KMS-11 (cell line): Measurements from ENCODE around the gene DCUN1D3.
"Not testable (repeated sequence)": the region's sequence is repeated elsewhere in the genome, so short reads cannot be mapped to it uniquely, and the experiment has no call there.

Source experiments
- H2AFZ ChIP-seq: fragments of 200-600 bp; sonication (generic); 2 replicates; pipeline ENCODE4 v1.6.1; 2016; ENCODE audit warnings: antibody characterized with exemption, mixed run types, low read depth
- H3K27ac ChIP-seq: fragments of 200-600 bp; sonication (generic); 2 replicates; pipeline ENCODE4 v1.6.1; 2016; ENCODE audit warnings: mild to moderate bottlenecking, mixed run types
- H3K27me3 ChIP-seq: fragments of 200-600 bp; sonication (generic); 2 replicates; pipeline ENCODE4 v1.6.1; 2017; ENCODE audit warnings: mild to moderate bottlenecking, low read depth, mixed run types, moderate library complexity; ENCODE audit not compliant: insufficient read depth
- H3K36me3 ChIP-seq: fragments of 200-600 bp; sonication (generic); 2 replicates; pipeline ENCODE4 v1.6.1; 2017; ENCODE audit warnings: mild to moderate bottlenecking, mixed run types; ENCODE audit not compliant: insufficient read depth
- H3K4me1 ChIP-seq: fragments of 200-600 bp; sonication (generic); 2 replicates; pipeline ENCODE4 v1.6.1; 2016; ENCODE audit warnings: mild to moderate bottlenecking, low read depth, mixed run types; ENCODE audit not compliant: poor library complexity, severe bottlenecking
- H3K4me2 ChIP-seq: fragments of 200-600 bp; sonication (generic); 2 replicates; pipeline ENCODE4 v1.7.0; 2016; ENCODE audit warnings: mild to moderate bottlenecking, mixed run types
- H3K4me3 ChIP-seq: fragments of 200-600 bp; sonication (generic); IDR thresholded peaks from 2 replicates; pipeline ENCODE4 v1.6.1; 2017; ENCODE audit warnings: low read depth, low read length, mixed read lengths; ENCODE audit not compliant: insufficient read depth
- H3K79me2 ChIP-seq: fragments of 200-600 bp; sonication (generic); 2 replicates; pipeline ENCODE4 v1.6.1; 2016; ENCODE audit warnings: low read depth, mixed run types; ENCODE audit not compliant: insufficient read depth
- H3K9ac ChIP-seq: fragments of 200-600 bp; sonication (generic); 2 replicates; pipeline ENCODE4 v1.6.1; 2016; ENCODE audit warnings: mild to moderate bottlenecking, mixed run types
- H4K20me1 ChIP-seq: fragments of 200-600 bp; sonication (generic); 2 replicates; pipeline ENCODE4 v1.6.1; 2016; ENCODE audit warnings: mild to moderate bottlenecking, mixed run types; ENCODE audit not compliant: insufficient read depth
- TF ChIP-seq, protein P1 (sequence below): fragments of 200-600 bp; sonication (generic); conservative IDR thresholded peaks from 2 replicates; pipeline ENCODE4 v1.6.1; 2017; ENCODE audit warnings: low read depth, mild to moderate bottlenecking, antibody characterized with exemption, low read length, moderate library complexity, mixed read lengths

The DCUN1D3 gene

GRCh38 chr16:20862162-20862960, 37.8 kb downstream of the DCUN1D3 start:
- H3K27ac ChIP-seq = no peak overlapping the region
- no peaks in the 10 kb centered on the region for H3K79me2 ChIP-seq
- no peaks in the 10 kb centered on the region for H4K20me1 ChIP-seq

GRCh38 chr16:20860995-20861394, 39.2 kb downstream of the DCUN1D3 start:
- not testable (repeated sequence) for H2AFZ ChIP-seq, H3K79me2 ChIP-seq, H3K27me3 ChIP-seq, H3K9ac ChIP-seq, H3K4me3 ChIP-seq, H3K27ac ChIP-seq, H3K36me3 ChIP-seq, H3K4me1 ChIP-seq, H4K20me1 ChIP-seq, H3K4me2 ChIP-seq

More at GRCh38 chr16:20862162-20862960, 37.8 kb downstream of the DCUN1D3 start:
- Histone ChIP-seq H3K4me1 (no peaks in the 10 kb centered on the region), H2AFZ (no peak overlapping the region), H3K27me3 (no peaks in the 10 kb centered on the region), H3K4me3 (no peak overlapping the region), H3K4me2 (no peak overlapping the region), H3K9ac (no peak overlapping the region), H3K36me3 (no peaks in the 10 kb centered on the region)
- TF ChIP-seq, protein P1, sequence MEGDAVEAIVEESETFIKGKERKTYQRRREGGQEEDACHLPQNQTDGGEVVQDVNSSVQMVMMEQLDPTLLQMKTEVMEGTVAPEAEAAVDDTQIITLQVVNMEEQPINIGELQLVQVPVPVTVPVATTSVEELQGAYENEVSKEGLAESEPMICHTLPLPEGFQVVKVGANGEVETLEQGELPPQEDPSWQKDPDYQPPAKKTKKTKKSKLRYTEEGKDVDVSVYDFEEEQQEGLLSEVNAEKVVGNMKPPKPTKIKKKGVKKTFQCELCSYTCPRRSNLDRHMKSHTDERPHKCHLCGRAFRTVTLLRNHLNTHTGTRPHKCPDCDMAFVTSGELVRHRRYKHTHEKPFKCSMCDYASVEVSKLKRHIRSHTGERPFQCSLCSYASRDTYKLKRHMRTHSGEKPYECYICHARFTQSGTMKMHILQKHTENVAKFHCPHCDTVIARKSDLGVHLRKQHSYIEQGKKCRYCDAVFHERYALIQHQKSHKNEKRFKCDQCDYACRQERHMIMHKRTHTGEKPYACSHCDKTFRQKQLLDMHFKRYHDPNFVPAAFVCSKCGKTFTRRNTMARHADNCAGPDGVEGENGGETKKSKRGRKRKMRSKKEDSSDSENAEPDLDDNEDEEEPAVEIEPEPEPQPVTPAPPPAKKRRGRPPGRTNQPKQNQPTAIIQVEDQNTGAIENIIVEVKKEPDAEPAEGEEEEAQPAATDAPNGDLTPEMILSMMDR = no peak

- no peak overlapping the region for H3K4me2 ChIP-seq
- TF ChIP-seq, protein P1 = no peak
- H3K4me1 ChIP-seq = no peaks in the 10 kb centered on the region
- no peak overlapping the region for H3K9ac ChIP-seq
- no peaks in the 10 kb centered on the region for H3K36me3 ChIP-seq
- no peaks in the 10 kb centered on the region for H3K27me3 ChIP-seq
- no peaks in the 10 kb centered on the region for H3K79me2 ChIP-seq
- H4K20me1 ChIP-seq = no peaks in the 10 kb centered on the region
- H2AFZ ChIP-seq = no peak overlapping the region
- H3K4me3 ChIP-seq = no peak overlapping the region
- no peak overlapping the region for H3K27ac ChIP-seq
Observed at GRCh38 chr16:20860361-20860760, 39.8 kb downstream of the DCUN1D3 start.

DNA sequence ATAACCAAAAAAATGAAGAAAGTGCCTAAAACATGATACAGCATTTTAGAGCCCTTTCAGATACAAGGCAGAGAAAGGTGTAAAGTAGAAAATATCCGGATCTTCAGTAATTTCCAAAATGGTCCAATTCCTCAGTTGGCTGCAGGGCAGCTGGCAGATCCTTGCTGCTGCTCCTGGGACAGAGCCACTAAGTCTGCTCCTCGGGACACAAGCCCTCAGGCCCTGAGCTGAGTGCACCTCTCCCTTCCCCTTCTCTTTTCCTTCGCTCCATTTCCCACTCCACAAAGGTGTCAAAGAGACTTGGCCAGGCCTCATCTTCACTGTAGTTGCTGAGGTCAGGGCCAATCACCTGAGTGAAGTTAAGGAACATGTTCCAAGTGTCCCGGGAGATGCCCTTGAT, 40.5 kb downstream of the DCUN1D3 start:
- no peaks in the 10 kb centered on the region for H4K20me1 ChIP-seq
- no peaks in the 10 kb centered on the region for H3K36me3 ChIP-seq
- H3K4me3 ChIP-seq = no peak overlapping the region
- no peak overlapping the region for H2AFZ ChIP-seq
- no peaks in the 10 kb centered on the region for H3K4me1 ChIP-seq
- no peak overlapping the region for H3K27ac ChIP-seq
- TF ChIP-seq, protein P1 = no peak
- no peak overlapping the region for H3K4me2 ChIP-seq
- H3K27me3 ChIP-seq = no peaks in the 10 kb centered on the region
- no peak overlapping the region for H3K9ac ChIP-seq
- no peaks in the 10 kb centered on the region for H3K79me2 ChIP-seq

DNA sequence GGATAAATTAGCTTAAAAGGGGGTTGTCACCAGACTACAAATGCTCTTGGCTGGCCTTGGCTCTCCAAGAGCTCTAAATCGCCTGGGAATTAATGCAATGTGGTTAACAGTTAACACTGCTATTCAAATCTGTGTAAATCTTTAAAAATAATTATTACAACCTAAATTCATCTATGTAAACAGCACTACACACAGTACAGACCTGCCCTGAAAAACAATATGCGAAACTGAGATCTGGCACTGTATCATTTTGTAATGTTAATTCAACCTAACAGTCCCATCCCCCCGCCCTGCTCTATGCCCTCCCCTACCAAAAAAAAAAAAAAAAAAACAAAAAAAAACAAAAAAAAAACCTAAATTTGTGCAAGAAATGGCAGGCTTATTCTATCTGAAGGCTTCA, 40.9 kb downstream of the DCUN1D3 start:
- TF ChIP-seq, protein P1 = no peak
- H3K79me2 ChIP-seq = no peaks in the 10 kb centered on the region
- no peak overlapping the region for H3K9ac ChIP-seq
- H3K4me3 ChIP-seq = no peak overlapping the region
- no peaks in the 10 kb centered on the region for H3K4me1 ChIP-seq
- H3K27ac ChIP-seq = no peak overlapping the region
- H4K20me1 ChIP-seq = no peaks in the 10 kb centered on the region
- no peaks in the 10 kb centered on the region for H3K27me3 ChIP-seq
- H3K4me2 ChIP-seq = no peak overlapping the region
- no peak overlapping the region for H2AFZ ChIP-seq
- no peaks in the 10 kb centered on the region for H3K36me3 ChIP-seq
